ENCODE measurements around the gene DHRSX. TPM values are rescaled to one million over a fixed set of nuclear protein-coding genes. Genes with fewer than 3 reads are reported as not detected.
"Not testable (repeated sequence)": the region's sequence is repeated elsewhere in the genome, so short reads cannot be mapped to it uniquely, and the experiment has no call there.

Gene DHRSX
- total and polyA plus RNA-seq, 11 donors = 14.6 to 36.1 (median 24.1) TPM

GRCh38 chrX:2220296-2220695, 280.5 kb downstream of the DHRSX start:
- H3K4me3 ChIP-seq = no peak overlapping the region
- no peaks in the 10 kb centered on the region for H3K27me3 ChIP-seq
- ATAC-seq (no peak), DNase-seq (no peak)
- no peak overlapping the region for H3K27ac ChIP-seq
- peaks cover 0 to 45% (median 10%) of the 10 kb centered on the region in 9 donors for H3K36me3 ChIP-seq
- intact Hi-C loops (cut with DNase I) = no loop called here
- WGBS, 4 donors = 94 to 100% (median 97%) methylated on average over 3 of the region's 3 CpGs
- H3K4me1 ChIP-seq = no peaks in the 10 kb centered on the region
- H3K9me3 ChIP-seq = peaks cover 0 to 53% (median 20%) of the 10 kb centered on the region in 12 donors
- no peak for TF ChIP-seq POLR2A (IDR thresholded peaks at IDR 0.05)
- TF ChIP-seq, protein P1, sequence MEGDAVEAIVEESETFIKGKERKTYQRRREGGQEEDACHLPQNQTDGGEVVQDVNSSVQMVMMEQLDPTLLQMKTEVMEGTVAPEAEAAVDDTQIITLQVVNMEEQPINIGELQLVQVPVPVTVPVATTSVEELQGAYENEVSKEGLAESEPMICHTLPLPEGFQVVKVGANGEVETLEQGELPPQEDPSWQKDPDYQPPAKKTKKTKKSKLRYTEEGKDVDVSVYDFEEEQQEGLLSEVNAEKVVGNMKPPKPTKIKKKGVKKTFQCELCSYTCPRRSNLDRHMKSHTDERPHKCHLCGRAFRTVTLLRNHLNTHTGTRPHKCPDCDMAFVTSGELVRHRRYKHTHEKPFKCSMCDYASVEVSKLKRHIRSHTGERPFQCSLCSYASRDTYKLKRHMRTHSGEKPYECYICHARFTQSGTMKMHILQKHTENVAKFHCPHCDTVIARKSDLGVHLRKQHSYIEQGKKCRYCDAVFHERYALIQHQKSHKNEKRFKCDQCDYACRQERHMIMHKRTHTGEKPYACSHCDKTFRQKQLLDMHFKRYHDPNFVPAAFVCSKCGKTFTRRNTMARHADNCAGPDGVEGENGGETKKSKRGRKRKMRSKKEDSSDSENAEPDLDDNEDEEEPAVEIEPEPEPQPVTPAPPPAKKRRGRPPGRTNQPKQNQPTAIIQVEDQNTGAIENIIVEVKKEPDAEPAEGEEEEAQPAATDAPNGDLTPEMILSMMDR (IDR thresholded peaks at IDR 0.05) = no peak

GRCh38 chrX:2214138-2214823, 286.5 kb downstream of the DHRSX start:
- H3K4me1 ChIP-seq; H3K4me3 ChIP-seq; intact Hi-C loops (cut with DNase I); DNase-seq; H3K27ac ChIP-seq; H3K27me3 ChIP-seq; H3K36me3 ChIP-seq; ATAC-seq: not testable (repeated sequence)
- H3K9me3 ChIP-seq = peaks cover 0 to 42% (median 11%) of the 10 kb centered on the region in 12 donors
- WGBS, 4 donors = 91 to 98% (median 95%) methylated on average over 7 of the region's 7 CpGs

GRCh38 chrX:2211667-2212066, 289.1 kb downstream of the DHRSX start:
- H3K27me3 ChIP-seq; H3K4me3 ChIP-seq; DNase-seq; H3K4me1 ChIP-seq; intact Hi-C loops (cut with DNase I); H3K27ac ChIP-seq; H3K36me3 ChIP-seq: not testable (repeated sequence)
- H3K9me3 ChIP-seq = peaks cover 0 to 24% (median 0%) of the 10 kb centered on the region in 12 donors
- WGBS, 4 donors = 67 to 78% (median 74%) methylated on average over 18 of the region's 18 CpGs
- ATAC-seq = peak in 1 of 4 donors; percentile 37

GRCh38 chrX:2193273-2193592, 307.5 kb downstream of the DHRSX start:
- Histone ChIP-seq H3K4me1 (no peaks in the 10 kb centered on the region), H3K36me3 (no peaks in the 10 kb centered on the region), H3K4me3 (no peak overlapping the region), H3K27me3 (no peaks in the 10 kb centered on the region), H3K9me3 (peaks cover 0 to 4% (median 0%) of the 10 kb centered on the region in 12 donors), H3K27ac (no peak overlapping the region)
- TF ChIP-seq, protein P1 (IDR thresholded peaks at IDR 0.05) = no peak
- TF ChIP-seq POLR2A (IDR thresholded peaks at IDR 0.05) = no peak
- intact Hi-C loops (cut with DNase I) = no loop called here
- ATAC-seq (no peak), DNase-seq (no peak)
- 86 to 91% (median 89%) methylated on average over 3 of the region's 3 CpGs for WGBS, 4 donors

GRCh38 chrX:2192584-2193272, 308.0 kb downstream of the DHRSX start:
- no peak for DNase-seq
- Histone ChIP-seq H3K36me3 (no peaks in the 10 kb centered on the region), H3K4me1 (no peaks in the 10 kb centered on the region), H3K9me3 (peaks cover 0 to 4% (median 0%) of the 10 kb centered on the region in 12 donors), H3K27me3 (no peaks in the 10 kb centered on the region), H3K27ac (no peak overlapping the region), H3K4me3 (no peak overlapping the region)
- intact Hi-C loops (cut with DNase I) = no loop called here
- no peak for TF ChIP-seq POLR2A (IDR thresholded peaks at IDR 0.05)
- TF ChIP-seq, protein P1 (IDR thresholded peaks at IDR 0.05) = no peak
- ATAC-seq = no peak
- WGBS, 4 donors = 49 to 60% (median 55%) methylated on average over 12 of the region's 12 CpGs

Data from heart left ventricle (tissue), 16 donors.